ENCODE results near the gene CELSR2.

The CELSR2 gene

DNA sequence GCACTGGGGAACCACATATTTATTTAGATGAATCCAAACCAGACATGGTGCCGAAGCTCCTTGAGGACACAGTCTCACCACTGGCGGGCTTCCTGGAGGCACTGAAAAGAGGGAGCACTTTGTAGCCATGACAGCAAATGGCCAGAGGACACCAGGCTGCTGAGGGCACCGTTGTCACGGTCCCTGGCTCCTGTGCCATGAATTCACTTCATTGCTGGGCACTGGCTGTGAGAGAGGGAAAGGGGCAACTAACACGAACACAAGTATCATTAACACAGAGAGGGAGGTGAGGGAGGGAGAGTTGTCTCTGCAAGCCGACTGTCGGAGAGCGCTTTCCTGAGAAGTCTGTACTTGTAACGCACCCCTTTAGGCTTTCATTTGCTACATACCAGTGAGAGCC lies 43.0 kb downstream of the CELSR2 start:
- no peaks in the 10 kb centered on the region for H3K27me3 ChIP-seq
- DNase-seq: no peak
- no peak overlapping the region for H3K4me3 ChIP-seq (ENCODE audit: low read depth, low read length)
- TF ChIP-seq CTCF (IDR thresholded peaks at IDR 0.05; ENCODE audit: low read depth, low read length): no peak
- H3K36me3 ChIP-seq: no peaks in the 10 kb centered on the region
- H3K9me3 ChIP-seq: no peaks in the 10 kb centered on the region
- no peaks in the 10 kb centered on the region for H3K4me1 ChIP-seq

DNA sequence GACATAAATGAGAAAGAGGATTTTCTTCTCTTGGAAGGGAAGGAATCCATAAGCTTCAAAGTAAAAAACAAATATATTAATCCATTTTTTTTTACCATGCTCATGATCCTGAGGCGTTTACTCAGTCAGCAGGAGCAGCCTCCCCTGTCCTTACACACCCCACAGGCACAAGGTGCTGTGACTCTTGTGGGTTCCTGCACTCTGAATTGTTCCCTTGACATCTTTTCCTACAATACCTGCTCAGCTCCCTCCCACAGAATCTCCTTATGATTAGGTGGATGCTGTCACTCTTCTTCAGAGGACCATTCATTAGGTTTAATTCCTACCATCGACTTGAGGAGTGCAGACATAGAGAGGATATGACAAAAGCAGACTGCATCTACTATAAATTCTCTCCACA lies 43.7 kb downstream of the CELSR2 start:
- DNase-seq: no peak
- H3K4me1 ChIP-seq: peaks cover 1% of the 10 kb centered on the region; the same call in 1 of the 2 replicates
- no peak for TF ChIP-seq CTCF (IDR thresholded peaks at IDR 0.05; ENCODE audit: low read depth, low read length)
- no peaks in the 10 kb centered on the region for H3K36me3 ChIP-seq
- no peaks in the 10 kb centered on the region for H3K9me3 ChIP-seq
- H3K27me3 ChIP-seq: no peaks in the 10 kb centered on the region
- H3K4me3 ChIP-seq (ENCODE audit: low read depth, low read length): no peak overlapping the region

DNA sequence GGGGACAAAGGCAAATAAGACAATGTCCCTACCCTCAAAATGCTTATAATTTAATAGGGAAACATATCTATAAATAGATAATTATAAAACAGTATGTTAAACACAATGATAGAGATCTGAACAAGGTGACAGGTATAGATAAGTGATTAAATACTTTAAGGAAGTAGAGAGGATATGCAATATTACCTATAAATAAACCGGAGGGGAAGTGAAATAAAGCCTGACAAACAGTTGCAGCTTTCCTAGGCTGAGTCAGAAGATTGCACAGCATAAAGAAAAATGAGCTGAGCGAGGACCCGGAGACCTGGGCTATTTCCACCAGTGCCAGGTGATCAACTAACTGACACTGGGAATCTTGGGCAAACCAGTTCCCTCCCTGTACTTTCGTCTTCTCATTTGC lies 45.1 kb downstream of the CELSR2 start:
- TF ChIP-seq CTCF (IDR thresholded peaks at IDR 0.05; ENCODE audit: low read depth, low read length): no peak
- no peak for DNase-seq
- Histone ChIP-seq H3K4me3 (ENCODE audit: low read depth, low read length) (no peak overlapping the region), H3K4me1 (peaks cover 16% of the 10 kb centered on the region), H3K36me3 (no peaks in the 10 kb centered on the region), H3K9me3 (no peaks in the 10 kb centered on the region), H3K27me3 (no peaks in the 10 kb centered on the region)

- H3K4me1 ChIP-seq: peaks cover 16% of the 10 kb centered on the region
- H3K36me3 ChIP-seq: no peaks in the 10 kb centered on the region
- no peak for TF ChIP-seq CTCF (IDR thresholded peaks at IDR 0.05; ENCODE audit: low read depth, low read length)
- H3K9me3 ChIP-seq: no peaks in the 10 kb centered on the region
- H3K27me3 ChIP-seq: no peaks in the 10 kb centered on the region
- no peak overlapping the region for H3K4me3 ChIP-seq (ENCODE audit: low read depth, low read length)
- no peak for DNase-seq
Measured at GRCh38 chr1:109295712-109296415, 46.5 kb downstream of the CELSR2 start.

GRCh38 chr1:109296782-109297181 lies 47.4 kb downstream of the CELSR2 start:
- DNase-seq: no peak
- no peak for TF ChIP-seq CTCF (IDR thresholded peaks at IDR 0.05; ENCODE audit: low read depth, low read length)
- Histone ChIP-seq H3K36me3 (no peaks in the 10 kb centered on the region), H3K4me1 (peaks cover 16% of the 10 kb centered on the region), H3K9me3 (no peaks in the 10 kb centered on the region), H3K4me3 (ENCODE audit: low read depth, low read length) (no peak overlapping the region), H3K27me3 (no peaks in the 10 kb centered on the region)

GRCh38 chr1:109298666-109299557 lies 49.6 kb downstream of the CELSR2 start:
- H3K27me3 ChIP-seq: no peaks in the 10 kb centered on the region
- peaks cover 16% of the 10 kb centered on the region for H3K4me1 ChIP-seq
- no peaks in the 10 kb centered on the region for H3K9me3 ChIP-seq
- no peak overlapping the region for H3K4me3 ChIP-seq (ENCODE audit: low read depth, low read length)
- TF ChIP-seq CTCF (IDR thresholded peaks at IDR 0.05; ENCODE audit: low read depth, low read length): no peak
- H3K36me3 ChIP-seq: no peaks in the 10 kb centered on the region
- DNase-seq: peak; percentile 65
